GM12891 (cell line): ENCODE results near the gene APBB2.

Experiments used
- DNase-seq: peaks from one replicate; pipeline ENCODE4 v3.0.0; 2011; ENCODE audit warnings: low spot score; ENCODE audit not compliant: insufficient read length
- FAIRE-seq: peaks from 2 replicates; lab custom pipeline; 2011; peaks lifted over from hg19 to GRCh38; lab: Jason Lieb, UNC
- PAX5 ChIP-seq: IDR thresholded peaks from 2 replicates; pipeline ENCODE4 v1.6.1; 2011; ENCODE audit warnings: low read length, moderate library complexity, mild to moderate bottlenecking; ENCODE audit not compliant: insufficient read depth, severe bottlenecking
- POLR2A ChIP-seq: IDR thresholded peaks from 2 replicates; pipeline ENCODE4 v1.6.1; 2011; ENCODE audit warnings: low read depth, low read length, control low read depth
- POLR2AphosphoS5 ChIP-seq: IDR thresholded peaks from 2 replicates; pipeline ENCODE4 v1.6.1; 2011; ENCODE audit warnings: low read depth, low read length, control low read depth
- POU2F2 ChIP-seq: IDR thresholded peaks from 2 replicates; pipeline ENCODE4 v1.6.1; 2011; ENCODE audit warnings: low read depth, mild to moderate bottlenecking, control low read depth, low read length, moderate library complexity
- SPI1 ChIP-seq: IDR thresholded peaks from 2 replicates; pipeline ENCODE4 v1.6.1; 2011; ENCODE audit warnings: low read depth, low read length, control low read depth
- TAF1 ChIP-seq: IDR thresholded peaks from 2 replicates; pipeline ENCODE4 v1.6.1; 2011; ENCODE audit warnings: low read depth, low read length, control low read depth

APBB2 gene

DNA sequence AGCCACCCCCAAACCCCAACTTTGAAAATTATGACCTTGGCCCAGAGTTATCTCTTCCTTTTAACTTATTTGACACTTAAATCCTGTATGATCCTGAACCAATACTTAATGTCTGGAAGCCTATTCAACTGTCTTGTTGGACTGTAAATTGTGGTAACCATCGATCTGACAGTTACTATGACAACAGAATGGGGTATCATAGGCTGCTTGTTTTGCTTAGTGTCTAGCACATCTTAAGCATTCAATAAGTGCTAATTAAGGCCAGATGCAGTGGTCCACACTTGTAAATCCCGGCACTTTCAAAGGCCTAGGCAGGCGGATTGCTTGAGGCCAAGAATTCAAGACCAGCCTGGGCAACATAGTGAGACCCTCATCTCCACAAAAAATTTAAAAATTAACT is 175.0 kb downstream of the APBB2 start:
- no peak for TF ChIP-seq POLR2A
- no peak for TF ChIP-seq TAF1
- no peak for TF ChIP-seq POU2F2
- no peak for TF ChIP-seq POLR2AphosphoS5
- TF ChIP-seq PAX5, result no peak
- no peak for TF ChIP-seq SPI1
- DNase-seq (no peak), FAIRE-seq (no peak)

DNA sequence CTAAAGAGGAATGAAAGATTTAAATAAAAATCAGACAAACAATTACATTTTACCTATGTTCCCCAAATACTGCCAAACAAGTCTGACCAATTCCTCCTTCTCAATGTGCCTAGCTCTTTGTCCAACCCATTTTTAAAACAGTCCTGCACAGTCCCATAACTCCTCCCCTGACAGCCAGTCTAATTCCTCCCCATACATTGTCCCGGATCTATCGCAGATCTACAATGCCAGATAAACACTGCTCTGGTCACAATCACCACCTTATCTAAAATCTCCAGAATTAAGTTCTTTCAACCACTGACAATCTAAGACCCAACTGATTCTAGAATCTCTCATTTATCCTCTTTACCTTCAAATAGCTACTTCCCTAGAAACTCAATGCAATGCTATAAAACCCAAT is 176.0 kb downstream of the APBB2 start:
- FAIRE-seq (no peak), DNase-seq (no peak)
- TF ChIP-seq POLR2AphosphoS5, result no peak
- TF ChIP-seq PAX5, result no peak
- TF ChIP-seq TAF1, result no peak
- no peak for TF ChIP-seq POLR2A
- TF ChIP-seq SPI1, result no peak
- no peak for TF ChIP-seq POU2F2

DNA sequence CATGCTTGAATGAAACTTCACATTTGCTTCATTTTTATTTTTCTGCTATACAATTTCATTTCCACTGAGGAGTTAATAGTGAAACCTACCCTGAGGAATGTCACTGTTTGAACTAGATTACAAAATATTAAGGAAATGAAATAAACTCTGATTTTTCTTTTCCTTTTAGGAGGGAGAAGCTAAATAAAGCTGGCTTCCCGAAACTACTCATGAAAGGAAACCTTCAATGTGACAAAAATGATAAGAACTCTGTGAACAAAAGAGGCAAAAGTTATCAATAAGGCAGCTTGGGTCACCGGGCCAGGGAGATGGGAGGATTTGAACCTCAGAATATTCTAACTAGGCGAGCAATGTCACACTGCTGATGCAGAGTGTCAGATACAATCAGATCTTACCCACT is 185.2 kb downstream of the APBB2 start:
- DNase-seq, result no peak
- FAIRE-seq, result no peak

DNA sequence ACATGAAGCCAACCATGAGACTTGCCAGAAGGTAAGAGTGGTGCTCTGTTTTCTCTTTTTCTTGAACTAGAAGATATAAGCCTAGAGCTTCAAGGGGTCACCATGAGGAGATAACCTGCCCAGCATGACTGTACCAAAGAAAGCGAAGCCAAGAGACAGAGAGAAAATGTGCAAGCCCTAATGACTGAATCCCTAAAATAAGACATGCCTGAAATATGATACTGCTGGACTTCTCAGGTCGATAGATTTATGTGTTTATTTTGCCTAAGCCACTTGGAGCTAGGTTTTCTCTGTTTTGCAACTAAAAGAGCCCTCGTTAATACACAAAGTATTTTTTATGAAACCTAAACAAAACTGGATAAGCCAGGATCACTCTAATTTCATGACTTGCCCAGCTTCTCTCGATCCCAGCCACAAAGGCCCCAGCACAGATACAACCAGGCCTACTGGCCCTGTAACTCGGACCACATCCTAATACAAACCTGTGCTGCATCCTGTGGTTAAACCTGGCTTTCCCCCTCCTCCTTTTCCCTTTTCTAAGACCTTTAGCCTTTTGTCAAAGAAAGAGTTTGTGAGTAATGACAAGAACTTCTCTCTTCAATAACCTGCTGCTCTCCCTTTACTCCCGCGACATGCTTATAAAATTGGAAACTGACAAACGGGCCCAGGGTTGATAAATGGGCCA is 185.8 kb downstream of the APBB2 start:
- no peak for FAIRE-seq
- TF ChIP-seq POU2F2, result no peak
- no peak for TF ChIP-seq POLR2AphosphoS5
- no peak for TF ChIP-seq PAX5
- TF ChIP-seq SPI1, result no peak
- TF ChIP-seq POLR2A, result no peak
- TF ChIP-seq TAF1, result no peak

More for the DNA sequence above, 185.2 kb downstream of the APBB2 start:
- TF ChIP-seq POLR2A (no peak), POLR2AphosphoS5 (no peak), PAX5 (no peak), TAF1 (no peak), POU2F2 (no peak)

DNA sequence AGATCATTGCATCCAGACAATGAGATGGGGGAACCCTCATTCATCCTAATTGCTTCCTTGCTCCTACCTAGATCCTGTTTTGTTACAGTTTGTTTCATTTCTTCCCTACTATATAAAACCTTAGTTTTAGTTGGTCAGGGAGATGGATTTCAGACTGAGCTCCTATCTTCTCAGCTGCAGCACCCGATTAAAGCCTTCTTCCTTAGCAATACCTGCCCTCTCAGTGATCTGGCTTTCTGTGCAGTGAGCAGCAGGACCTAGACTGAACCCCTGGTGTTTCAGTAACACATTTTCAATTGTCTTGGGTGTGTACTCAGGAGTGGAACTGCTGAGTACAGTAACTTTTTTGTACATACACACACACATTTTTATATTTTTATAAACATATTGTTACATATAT is 187.4 kb downstream of the APBB2 start:
- TF ChIP-seq PAX5 (no peak), POLR2A (no peak), POU2F2 (no peak), SPI1 (no peak)
- FAIRE-seq, result no peak
- no peak for DNase-seq

More for the DNA sequence above, 185.8 kb downstream of the APBB2 start:
- DNase-seq, result no peak

DNA sequence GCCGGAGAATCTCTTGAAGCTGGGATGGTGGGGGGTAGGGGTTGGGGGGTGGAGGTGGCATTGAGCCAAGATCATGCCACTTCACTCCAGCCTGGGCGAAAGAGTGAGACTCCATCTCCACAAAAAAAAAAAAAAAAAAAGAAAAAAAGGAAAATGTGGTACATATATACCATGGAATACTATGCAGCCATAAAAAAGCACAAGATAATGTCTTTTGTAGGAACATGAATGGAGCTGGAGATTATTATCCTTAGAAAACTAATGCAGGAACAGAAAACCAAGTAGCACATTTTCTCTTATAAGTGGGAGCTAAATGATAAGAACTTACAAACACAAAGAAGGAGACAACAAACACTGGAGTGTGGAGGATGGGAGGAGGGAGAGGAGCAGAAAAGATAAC is 188.5 kb downstream of the APBB2 start:
- FAIRE-seq (no peak), DNase-seq (no peak)
- no peak for TF ChIP-seq POLR2AphosphoS5
- no peak for TF ChIP-seq TAF1
- no peak for TF ChIP-seq SPI1
- no peak for TF ChIP-seq PAX5
- TF ChIP-seq POU2F2, result no peak
- TF ChIP-seq POLR2A, result no peak

DNA sequence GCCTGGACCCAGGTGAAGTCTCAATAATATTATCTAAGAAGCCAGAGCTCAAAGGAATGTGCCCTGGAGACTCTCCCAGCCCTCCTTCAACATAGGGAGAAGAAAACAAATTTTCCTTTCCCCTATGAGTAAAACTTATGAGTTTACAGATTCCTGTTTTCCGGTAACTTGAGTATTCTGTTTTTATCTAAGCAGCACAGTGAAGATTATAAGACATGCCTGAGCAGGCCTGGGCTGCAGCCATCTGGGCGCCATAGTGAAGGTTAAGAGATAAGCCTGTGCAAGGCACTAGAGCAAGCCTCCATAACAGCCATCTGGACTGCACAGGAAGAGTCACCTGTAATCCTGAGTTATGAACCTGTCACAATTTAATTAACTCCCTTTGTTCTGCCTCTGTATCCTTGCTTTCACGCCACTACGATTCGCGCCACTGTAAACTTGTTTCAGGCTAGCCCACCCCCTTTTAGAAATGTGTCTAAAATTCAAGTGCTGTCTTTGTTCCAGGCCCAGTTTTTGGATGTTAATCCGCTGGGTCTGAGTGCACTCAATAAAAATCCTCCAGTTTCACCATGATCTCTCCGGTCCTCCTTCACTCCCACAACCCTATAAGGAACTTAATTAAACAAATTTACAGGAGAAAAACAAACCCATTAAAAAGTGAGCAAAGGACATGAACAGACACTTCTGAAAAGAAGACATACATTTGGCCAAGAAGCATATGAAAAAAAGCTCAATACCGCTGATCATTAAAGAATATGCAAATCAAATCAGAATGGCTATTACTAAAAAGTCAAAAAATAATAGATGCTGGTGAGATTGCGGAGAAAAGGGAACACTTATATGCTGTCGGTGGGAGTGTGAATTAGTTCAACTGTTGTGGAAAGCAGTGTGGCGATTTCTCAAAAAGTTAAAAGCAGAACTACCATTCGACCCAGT is 189.5 kb downstream of the APBB2 start:
- FAIRE-seq (no peak), DNase-seq (no peak)
- TF ChIP-seq POU2F2, result no peak
- TF ChIP-seq POLR2A, result no peak
- TF ChIP-seq POLR2AphosphoS5, result no peak
- TF ChIP-seq TAF1, result no peak
- no peak for TF ChIP-seq PAX5
- TF ChIP-seq SPI1, result no peak

DNA sequence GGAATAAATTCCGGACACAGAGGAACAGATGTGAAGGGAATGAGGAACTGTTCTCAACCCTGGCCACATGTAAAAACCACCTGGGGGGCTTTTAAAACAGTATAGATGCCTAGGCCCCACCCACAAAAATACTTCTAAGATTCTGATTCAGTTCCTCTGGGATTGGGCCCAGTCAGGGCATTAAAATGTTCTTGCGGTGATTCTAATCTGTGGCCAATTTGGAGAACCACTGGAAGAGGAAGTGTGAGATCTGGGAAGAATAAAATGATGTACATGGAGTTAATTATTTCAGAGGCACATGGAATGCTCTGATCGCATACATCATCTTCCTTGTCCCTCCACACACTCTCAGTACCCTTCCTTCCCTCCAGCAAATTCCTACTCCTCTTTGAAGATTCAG is 192.2 kb downstream of the APBB2 start:
- FAIRE-seq (no peak), DNase-seq (no peak)
- no peak for TF ChIP-seq SPI1
- no peak for TF ChIP-seq POLR2A
- no peak for TF ChIP-seq TAF1
- TF ChIP-seq POU2F2, result no peak

DNA sequence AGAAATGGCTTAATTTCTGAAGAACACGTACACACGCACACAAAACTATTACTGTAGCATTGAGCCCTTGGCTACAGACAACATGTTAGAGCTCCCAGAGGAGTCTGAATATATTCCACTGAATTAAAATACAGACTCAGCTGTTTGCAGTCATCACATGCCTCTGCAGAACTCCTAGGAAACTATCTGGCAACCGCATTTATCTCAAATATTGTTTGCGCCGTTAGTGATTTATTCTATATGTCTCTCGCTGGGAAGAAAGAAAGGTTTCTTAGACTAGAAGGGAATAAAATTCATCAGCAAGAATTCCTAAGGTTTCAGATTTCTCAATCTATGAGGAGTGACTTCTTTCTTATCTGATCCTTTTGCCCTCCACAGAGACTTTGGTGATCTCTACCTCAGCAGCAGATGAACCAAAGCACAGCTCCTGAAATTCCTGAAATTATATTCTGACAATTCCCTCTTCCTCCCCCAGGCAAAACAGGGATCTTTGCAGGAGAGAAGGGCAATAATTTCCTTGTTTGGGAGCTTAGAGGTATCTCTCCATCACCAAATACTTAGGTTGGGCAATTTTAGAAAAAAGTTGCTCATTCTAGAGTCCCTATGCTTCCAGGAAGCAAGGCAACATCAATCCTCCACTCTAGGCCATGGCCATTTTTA is 199.2 kb downstream of the APBB2 start:
- no peak for DNase-seq
- no peak for FAIRE-seq
- no peak for TF ChIP-seq POLR2AphosphoS5

DNA sequence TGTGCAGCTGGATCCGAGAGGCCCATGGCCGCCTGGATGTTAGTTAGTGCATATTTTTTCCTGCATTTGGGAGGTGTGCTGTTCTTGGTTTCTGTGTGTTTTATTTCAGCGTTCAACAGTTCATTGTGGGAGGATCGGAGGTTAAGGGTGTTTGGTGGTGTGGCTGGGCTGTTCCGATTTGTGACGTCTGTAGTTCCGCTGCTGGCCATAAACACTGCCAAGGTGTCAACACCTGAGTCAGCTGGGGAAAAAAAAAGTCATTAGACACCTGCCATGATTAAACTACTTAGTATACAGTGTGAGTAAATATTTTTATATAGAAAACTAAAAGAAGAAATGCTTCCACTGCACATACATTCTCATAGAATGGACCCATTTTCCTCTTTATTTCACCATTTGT is 200.2 kb downstream of the APBB2 start:
- FAIRE-seq, result no peak

DNA sequence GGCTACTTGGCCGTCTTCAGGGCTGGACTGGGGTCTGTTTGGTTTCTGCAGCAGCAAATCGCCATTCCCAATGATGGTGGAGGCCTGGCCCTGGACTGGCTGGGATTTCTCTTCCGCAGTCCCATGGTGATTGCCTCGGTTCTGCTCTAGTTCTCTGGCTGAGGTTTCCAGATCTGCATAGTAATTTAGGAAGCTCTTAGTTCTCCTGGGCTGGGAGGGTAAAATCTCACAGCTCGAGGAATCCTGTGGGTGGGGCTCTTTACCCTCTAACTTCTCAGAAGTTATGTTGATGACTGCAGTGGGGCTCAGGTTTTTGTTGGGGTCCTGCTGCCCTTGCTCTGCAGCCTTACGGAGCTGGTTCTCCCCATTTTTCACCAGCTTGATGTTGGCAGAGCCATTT is 200.6 kb downstream of the APBB2 start:
- FAIRE-seq (no peak), DNase-seq (no peak)
- TF ChIP-seq PAX5 (no peak), SPI1 (no peak), POLR2A (no peak), TAF1 (no peak), POU2F2 (no peak), POLR2AphosphoS5 (no peak)

More for the DNA sequence above, 200.2 kb downstream of the APBB2 start:
- no peak for DNase-seq
- TF ChIP-seq SPI1, result no peak
